T-helper 22 cell (primary cell): ENCODE results near the gene NUDT4.
"Not testable (repeated sequence)": the region's sequence is repeated elsewhere in the genome, so short reads cannot be mapped to it uniquely, and the experiment has no call there.

Experiments used
- DNase-seq: peaks from one replicate; pipeline ENCODE4 v3.0.0-alpha.2; 2020; ENCODE audit warnings: low read depth

Gene NUDT4

GRCh38 chr12:93429448-93429847 lies 51.7 kb downstream of the NUDT4 start:
- DNase-seq, result no peak

GRCh38 chr12:93429852-93430251 lies 52.1 kb downstream of the NUDT4 start:
- no peak for DNase-seq

DNA sequence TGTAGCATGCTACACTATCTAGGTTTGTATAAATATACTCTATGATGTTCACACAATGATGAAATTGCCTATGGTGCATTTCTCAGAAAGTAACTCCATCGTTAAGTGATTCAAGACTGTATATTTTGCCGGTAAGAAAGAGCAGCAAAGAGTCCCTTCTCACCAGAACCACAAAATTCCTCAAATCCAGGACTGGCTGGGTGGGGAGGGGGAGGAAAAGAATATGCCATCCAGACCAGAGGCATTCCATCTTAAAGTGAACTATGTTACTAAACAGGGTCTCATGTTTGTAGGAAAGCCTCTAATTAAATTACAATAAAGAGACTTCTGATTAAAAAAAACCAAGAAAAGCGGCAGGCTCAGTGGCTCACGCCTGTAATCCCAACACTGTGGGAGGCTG lies 52.6 kb downstream of the NUDT4 start:
- no peak for DNase-seq

DNA sequence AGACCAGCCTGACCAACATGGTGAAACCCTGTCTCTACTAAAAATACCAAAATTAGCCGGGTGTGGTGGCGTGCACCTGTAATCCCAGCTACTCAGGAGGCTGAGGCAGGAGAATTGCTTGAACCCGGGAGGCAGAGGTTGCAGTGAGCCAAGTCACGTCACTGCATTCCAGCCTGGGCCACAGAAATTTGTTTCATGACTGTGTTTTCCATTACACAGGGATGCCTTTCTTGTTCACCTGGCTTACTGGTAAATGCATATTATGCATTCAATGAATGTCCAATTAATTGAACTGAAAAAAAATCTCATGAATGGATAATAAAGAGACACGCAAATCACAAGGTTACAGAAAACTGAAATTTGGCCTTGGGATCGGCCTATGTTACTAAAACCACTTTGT lies 54.3 kb downstream of the NUDT4 start:
- not testable (repeated sequence) for DNase-seq

GRCh38 chr12:93434256-93434865 lies 56.6 kb downstream of the NUDT4 start:
- DNase-seq, result no peak

- no peak for DNase-seq
These were observed 60.7 kb downstream of the NUDT4 start for GRCh38 chr12:93438266-93439050.

- DNase-seq, result no peak
These were observed 62.5 kb downstream of the NUDT4 start for GRCh38 chr12:93440043-93440835.

DNA sequence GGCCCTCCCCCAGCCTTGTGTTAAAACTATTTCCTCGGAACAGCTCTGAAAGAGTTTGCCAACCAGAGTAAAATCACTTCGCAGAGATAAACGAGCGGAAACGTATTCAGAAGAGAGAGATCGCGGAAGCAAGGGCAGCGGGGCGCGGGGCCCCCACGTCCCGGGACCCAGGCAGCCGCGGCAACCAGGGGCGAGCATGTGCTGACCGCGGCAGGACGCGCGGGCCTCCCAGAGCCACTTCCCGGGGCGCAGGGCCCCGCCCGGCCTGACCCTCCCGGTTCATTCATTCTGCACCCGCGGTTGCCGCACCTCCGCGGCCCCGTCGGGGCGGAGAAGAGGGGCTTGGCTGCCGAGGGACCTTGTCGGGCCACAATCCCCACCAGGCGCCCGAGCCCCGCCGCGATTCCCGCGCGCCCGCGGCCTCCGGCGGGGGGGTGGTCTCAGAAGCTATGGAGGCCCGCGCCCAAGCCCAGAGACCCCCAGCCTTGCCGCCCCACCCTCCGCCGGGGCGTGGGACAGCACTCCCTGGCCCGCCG lies 63.4 kb downstream of the NUDT4 start:
- DNase-seq, result peak; percentile 20

- peak; percentile 97 for DNase-seq
These were observed 64.1 kb downstream of the NUDT4 start, which contains the start of gene UBE2N for GRCh38 chr12:93441617-93442410. Gene UBE2N (minus strand): TSS chr12:93441947. CDS start chr12:93441884, 63 bp downstream.

DNA sequence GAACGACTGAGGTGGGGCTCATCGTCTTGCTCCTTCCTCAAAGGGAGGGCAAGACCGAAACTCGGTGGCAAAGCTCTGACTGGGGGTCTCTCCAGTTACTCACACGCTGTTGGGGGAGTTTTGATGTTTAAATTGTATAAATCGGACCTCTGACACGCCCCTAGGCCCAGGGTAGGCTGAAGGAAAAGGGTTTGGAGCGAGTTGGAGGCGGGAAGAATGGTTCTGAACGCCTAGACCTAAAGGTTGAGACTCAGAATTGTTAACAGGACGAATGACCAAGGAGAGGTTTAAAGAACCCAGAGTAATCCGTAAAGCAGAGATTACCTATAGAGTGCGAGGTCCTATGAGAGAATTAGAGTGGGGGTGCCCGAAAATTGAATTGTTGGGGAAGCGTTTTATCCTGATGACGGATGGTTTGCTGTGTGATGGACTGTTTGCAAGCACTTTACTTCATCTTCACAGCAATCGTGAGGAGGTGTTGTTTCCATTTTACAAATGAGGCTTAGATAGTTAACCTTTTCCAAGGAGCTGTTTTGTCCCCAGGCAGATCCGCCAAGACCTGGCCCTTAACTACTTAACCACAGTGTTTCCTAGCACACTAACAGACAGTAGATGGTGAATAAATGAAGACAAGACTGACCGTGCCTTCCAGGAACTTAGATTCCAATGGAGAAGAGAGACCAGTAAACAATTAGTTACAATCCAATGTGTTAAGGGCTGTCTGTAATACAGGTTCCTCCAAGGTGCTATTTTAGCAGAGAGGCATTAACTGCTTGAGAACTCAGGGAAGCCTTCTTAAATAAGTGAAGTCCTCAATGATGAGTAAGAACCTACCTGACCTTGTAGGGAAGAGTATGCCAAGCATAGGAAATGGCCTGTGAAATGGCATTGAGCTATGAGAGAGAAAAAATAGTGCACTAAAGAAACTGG lies 65.0 kb downstream of the NUDT4 start:
- no peak for DNase-seq

DNA sequence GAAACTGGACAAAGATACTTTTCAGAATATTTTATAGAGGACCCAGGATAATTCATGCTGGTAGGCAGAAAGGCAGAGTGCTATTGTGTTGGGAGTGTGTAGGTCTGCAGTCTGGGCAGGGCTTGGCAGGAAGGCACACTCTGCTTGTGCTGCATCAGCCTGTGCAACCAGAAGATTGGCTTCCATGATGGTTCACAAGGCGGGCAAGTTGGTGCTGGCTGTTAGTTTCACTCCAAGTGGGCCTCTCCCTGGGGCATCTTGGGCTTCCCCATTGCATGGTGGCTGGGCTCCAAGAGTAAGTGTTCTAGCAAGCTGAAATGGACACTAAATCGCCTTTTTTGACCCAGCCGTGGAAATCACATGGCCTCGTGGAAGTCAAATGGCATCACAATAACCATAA lies 65.9 kb downstream of the NUDT4 start:
- no peak for DNase-seq

DNA sequence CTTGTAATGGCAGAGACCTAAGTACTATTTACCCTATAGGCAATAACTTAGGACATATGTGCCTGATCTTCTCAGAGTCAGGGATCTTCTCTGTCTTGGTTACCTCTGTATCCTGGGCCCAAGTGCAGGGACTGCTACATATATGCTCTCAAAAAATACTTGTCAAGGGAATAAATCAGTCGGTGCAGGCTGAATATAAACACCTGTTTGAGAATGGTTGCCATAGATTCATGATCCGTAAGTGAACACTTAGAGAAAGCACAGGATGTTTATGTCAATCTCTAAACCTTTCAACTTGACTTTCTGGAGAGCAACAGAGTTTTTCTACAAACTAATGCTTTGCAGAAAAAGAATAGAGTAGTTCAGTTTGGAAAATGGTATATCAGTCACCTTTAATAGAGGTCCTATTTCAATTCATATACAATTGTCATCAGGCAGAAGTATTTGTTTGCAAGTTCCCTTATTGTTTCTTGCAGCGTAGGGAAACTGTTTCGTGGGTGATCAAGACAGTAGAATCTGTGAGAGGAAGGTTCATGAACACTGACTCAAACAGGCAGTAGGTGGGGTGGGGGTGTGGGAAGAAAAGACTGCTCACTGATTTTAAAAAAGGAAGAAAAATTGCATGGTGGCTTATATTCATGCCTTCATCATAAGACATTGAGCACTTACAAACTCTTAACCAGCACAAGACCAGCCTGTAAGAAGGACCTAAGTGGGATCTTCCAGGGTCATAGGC lies 70.0 kb downstream of the NUDT4 start:
- DNase-seq, result no peak

- no peak for DNase-seq
These were observed 71.1 kb downstream of the NUDT4 start for GRCh38 chr12:93448796-93449195.

GRCh38 chr12:93449277-93449676 lies 71.6 kb downstream of the NUDT4 start:
- no peak for DNase-seq

DNA sequence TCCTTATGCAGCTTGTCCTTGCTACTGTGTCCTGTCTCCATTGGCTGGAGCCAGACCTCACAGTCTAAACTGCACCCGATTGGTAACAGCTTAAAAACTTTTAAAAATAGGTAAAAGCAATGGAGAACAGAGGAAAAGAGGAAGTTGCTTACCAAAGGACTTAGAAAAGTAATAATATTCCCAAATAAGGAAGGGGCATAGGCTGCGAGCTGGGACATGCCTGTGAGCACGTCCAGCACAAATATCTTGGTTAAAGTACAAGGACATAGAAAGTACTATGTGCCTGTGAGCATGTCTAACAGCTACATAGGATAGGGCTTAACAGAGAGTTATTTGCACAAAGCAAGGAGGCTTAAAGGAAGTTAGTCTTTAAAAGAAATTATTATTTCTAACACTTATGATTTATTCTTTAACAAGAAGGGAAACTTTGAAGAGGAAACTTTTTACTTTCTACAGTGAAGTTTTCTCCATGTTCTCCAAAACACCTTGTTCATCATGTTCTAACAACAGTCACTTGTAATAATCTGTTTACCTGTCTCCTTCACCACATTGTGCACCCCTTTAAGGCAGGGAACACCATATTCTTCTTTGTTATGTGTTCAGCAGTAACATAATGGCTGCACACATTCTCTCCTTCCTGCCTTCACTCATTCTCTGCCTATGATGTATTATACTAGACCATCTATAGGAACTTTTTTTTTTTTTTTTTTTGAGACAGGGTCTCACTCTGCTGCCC lies 73.9 kb downstream of the NUDT4 start:
- DNase-seq, result no peak

- DNase-seq, result no peak
These were observed 75.9 kb downstream of the NUDT4 start for GRCh38 chr12:93453633-93454032.

DNA sequence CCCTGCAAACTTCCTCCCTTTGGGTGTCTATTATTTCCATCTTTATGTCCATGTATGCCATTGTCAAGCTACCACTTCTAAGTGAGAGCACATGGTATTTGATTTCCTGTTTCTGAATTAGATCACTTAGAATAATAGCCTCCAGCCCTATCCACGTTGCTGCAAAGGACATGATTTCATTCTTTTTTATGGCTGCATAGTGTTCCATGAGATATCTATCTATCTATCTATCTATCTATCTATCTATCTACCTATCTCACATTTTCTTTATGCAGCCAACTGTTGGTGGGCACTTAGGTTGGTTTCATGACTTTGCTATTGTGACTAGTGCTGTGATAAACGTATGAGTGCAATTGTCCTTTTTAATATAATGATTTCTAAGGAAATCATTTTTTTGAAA lies 78.4 kb downstream of the NUDT4 start:
- DNase-seq, result no peak
